ENCODE data around the gene IGSF8. TPM values are rescaled to one million over a fixed set of nuclear protein-coding genes. Genes with fewer than 3 reads are reported as not detected.

IGSF8 gene
- total and polyA plus RNA-seq, 5 donors from 2014 or later = 33.9 to 45.5 (median 41.3) TPM

GRCh38 chr1:160108888-160109662 is 10.7 kb upstream of the IGSF8 start:
- ATAC-seq (ENCODE audit: low read depth in 2 of 2) = no peak
- no peak overlapping the region for H3K4me3 Mint-ChIP-seq
- H3K4me1 ChIP-seq (ENCODE audit: control insufficient read depth, insufficient read depth, low read length, poor library complexity, severe bottlenecking) = no peaks in the 10 kb centered on the region

GRCh38 chr1:160107512-160107911 is 9.1 kb upstream of the IGSF8 start:
- Histone ChIP-seq H3K36me3 (ENCODE audit: control insufficient read depth, insufficient read depth, low read length) (no peaks in the 10 kb centered on the region), H3K27ac (ENCODE audit: insufficient read depth, low read length, poor library complexity, severe bottlenecking) (no peak overlapping the region), H3K27me3 (ENCODE audit: control insufficient read depth, insufficient read depth, low read length) (no peaks in the 10 kb centered on the region), H3K9me3 (ENCODE audit: control insufficient read depth in 2 of 2, low read length in 2 of 2) (no peaks in the 10 kb centered on the region), H3K4me1 (ENCODE audit: control insufficient read depth, insufficient read depth, low read length, poor library complexity, severe bottlenecking) (no peaks in the 10 kb centered on the region), H3K4me3 (ENCODE audit: low read depth, low read length) (no peak overlapping the region)
- H3K27ac Mint-ChIP-seq = peak overlapping the region in 1 of 3 donors; percentile 24
- H3K4me1 Mint-ChIP-seq = no peaks in the 10 kb centered on the region
- no peaks in the 10 kb centered on the region for H3K36me3 Mint-ChIP-seq
- no peak overlapping the region for H3K4me3 Mint-ChIP-seq
- no peak for ATAC-seq (ENCODE audit: low read depth in 2 of 2)
- peaks cover 0 to 2% (median 0%) of the 10 kb centered on the region in 7 donors for H3K9me3 Mint-ChIP-seq
- peaks cover 13% of the 10 kb centered on the region for H3K27me3 Mint-ChIP-seq
- no peak for DNase-seq

More at GRCh38 chr1:160108888-160109662, 10.7 kb upstream of the IGSF8 start:
- H3K27me3 Mint-ChIP-seq = peaks cover 20% of the 10 kb centered on the region
- no peaks in the 10 kb centered on the region for H3K4me1 Mint-ChIP-seq
- Histone ChIP-seq H3K27ac (ENCODE audit: insufficient read depth, low read length, poor library complexity, severe bottlenecking) (no peak overlapping the region), H3K36me3 (ENCODE audit: control insufficient read depth, insufficient read depth, low read length) (no peaks in the 10 kb centered on the region), H3K27me3 (ENCODE audit: control insufficient read depth, insufficient read depth, low read length) (no peaks in the 10 kb centered on the region), H3K4me3 (ENCODE audit: low read depth, low read length) (no peak overlapping the region), H3K9me3 (ENCODE audit: control insufficient read depth in 2 of 2, low read length in 2 of 2) (no peaks in the 10 kb centered on the region)
- H3K36me3 Mint-ChIP-seq = no peaks in the 10 kb centered on the region
- peak in 2 of 3 donors; percentile 28 to 58 for DNase-seq
- H3K27ac Mint-ChIP-seq = peak overlapping the region in 2 of 3 donors; percentile 37 to 62
- H3K9me3 Mint-ChIP-seq = peaks cover 0 to 2% (median 0%) of the 10 kb centered on the region in 7 donors

- DNase-seq (no peak), ATAC-seq (ENCODE audit: low read depth in 2 of 2) (no peak)
- Histone ChIP-seq H3K4me1 (ENCODE audit: control insufficient read depth, insufficient read depth, low read length, poor library complexity, severe bottlenecking) (peaks cover 11% of the 10 kb centered on the region), H3K9me3 (ENCODE audit: control insufficient read depth in 2 of 2, low read length in 2 of 2) (no peaks in the 10 kb centered on the region), H3K4me3 (ENCODE audit: low read depth, low read length) (no peak overlapping the region), H3K27ac (ENCODE audit: insufficient read depth, low read length, poor library complexity, severe bottlenecking) (no peak overlapping the region), H3K36me3 (ENCODE audit: control insufficient read depth, insufficient read depth, low read length) (no peaks in the 10 kb centered on the region), H3K27me3 (ENCODE audit: control insufficient read depth, insufficient read depth, low read length) (no peaks in the 10 kb centered on the region)
- Mint-ChIP-seq H3K36me3 (no peaks in the 10 kb centered on the region), H3K4me1 (peaks cover 3 to 13% (median 10%) of the 10 kb centered on the region in 4 donors), H3K9me3 (no peaks in the 10 kb centered on the region), H3K27me3 (peaks cover 10% of the 10 kb centered on the region), H3K4me3 (no peak overlapping the region), H3K27ac (no peak overlapping the region)
Observed at GRCh38 chr1:160105155-160105554, 6.7 kb upstream of the IGSF8 start.

GRCh38 chr1:160104486-160104885 is 6.1 kb upstream of the IGSF8 start:
- Histone ChIP-seq H3K4me3 (ENCODE audit: low read depth, low read length) (no peak overlapping the region), H3K4me1 (ENCODE audit: control insufficient read depth, insufficient read depth, low read length, poor library complexity, severe bottlenecking) (peaks cover 16% of the 10 kb centered on the region), H3K27me3 (ENCODE audit: control insufficient read depth, insufficient read depth, low read length) (no peaks in the 10 kb centered on the region), H3K27ac (ENCODE audit: insufficient read depth, low read length, poor library complexity, severe bottlenecking) (no peak overlapping the region), H3K36me3 (ENCODE audit: control insufficient read depth, insufficient read depth, low read length) (no peaks in the 10 kb centered on the region), H3K9me3 (ENCODE audit: control insufficient read depth in 2 of 2, low read length in 2 of 2) (no peaks in the 10 kb centered on the region)
- ATAC-seq (ENCODE audit: low read depth in 2 of 2) = no peak
- peak overlapping the region in 1 of 3 donors; percentile 65 for H3K27ac Mint-ChIP-seq
- H3K4me1 Mint-ChIP-seq = peaks cover 6 to 17% (median 13%) of the 10 kb centered on the region in 4 donors
- H3K27me3 Mint-ChIP-seq = peaks cover 10% of the 10 kb centered on the region
- peak overlapping the region in 1 of 4 donors; percentile 56 for H3K4me3 Mint-ChIP-seq
- no peaks in the 10 kb centered on the region for H3K9me3 Mint-ChIP-seq
- no peak for DNase-seq
- H3K36me3 Mint-ChIP-seq = no peaks in the 10 kb centered on the region

GRCh38 chr1:160103658-160104408 is 5.4 kb upstream of the IGSF8 start:
- H3K4me1 Mint-ChIP-seq = peaks cover 7 to 23% (median 18%) of the 10 kb centered on the region in 4 donors

GRCh38 chr1:160101717-160102522 is 3.5 kb upstream of the IGSF8 start:
- Mint-ChIP-seq H3K9me3 (peaks cover 0 to 2% (median 0%) of the 10 kb centered on the region in 7 donors), H3K36me3 (no peaks in the 10 kb centered on the region), H3K27me3 (peaks cover 11% of the 10 kb centered on the region), H3K4me1 (peaks cover 14 to 32% (median 23%) of the 10 kb centered on the region in 4 donors), H3K4me3 (peak overlapping the region in 1 of 4 donors; percentile 30), H3K27ac (peak overlapping the region; percentile 83 to 97 (median 91))
- Histone ChIP-seq H3K4me1 (ENCODE audit: control insufficient read depth, insufficient read depth, low read length, poor library complexity, severe bottlenecking) (peaks cover 35% of the 10 kb centered on the region), H3K36me3 (ENCODE audit: control insufficient read depth, insufficient read depth, low read length) (no peaks in the 10 kb centered on the region), H3K27ac (ENCODE audit: insufficient read depth, low read length, poor library complexity, severe bottlenecking) (peak overlapping the region; percentile 72), H3K4me3 (ENCODE audit: low read depth, low read length) (no peak overlapping the region), H3K27me3 (ENCODE audit: control insufficient read depth, insufficient read depth, low read length) (no peaks in the 10 kb centered on the region), H3K9me3 (ENCODE audit: control insufficient read depth in 2 of 2, low read length in 2 of 2) (no peaks in the 10 kb centered on the region)
- DNase-seq (no peak), ATAC-seq (ENCODE audit: low read depth in 2 of 2) (no peak)

More at GRCh38 chr1:160103658-160104408, 5.4 kb upstream of the IGSF8 start:
- Histone ChIP-seq H3K9me3 (ENCODE audit: control insufficient read depth in 2 of 2, low read length in 2 of 2) (no peaks in the 10 kb centered on the region), H3K36me3 (ENCODE audit: control insufficient read depth, insufficient read depth, low read length) (no peaks in the 10 kb centered on the region), H3K27me3 (ENCODE audit: control insufficient read depth, insufficient read depth, low read length) (no peaks in the 10 kb centered on the region), H3K4me1 (ENCODE audit: control insufficient read depth, insufficient read depth, low read length, poor library complexity, severe bottlenecking) (peaks cover 22% of the 10 kb centered on the region), H3K27ac (ENCODE audit: insufficient read depth, low read length, poor library complexity, severe bottlenecking) (no peak overlapping the region), H3K4me3 (ENCODE audit: low read depth, low read length) (no peak overlapping the region)
- ATAC-seq (ENCODE audit: low read depth in 2 of 2) (no peak), DNase-seq (no peak)
- H3K27me3 Mint-ChIP-seq = peaks cover 10% of the 10 kb centered on the region
- H3K9me3 Mint-ChIP-seq = no peaks in the 10 kb centered on the region
- peak overlapping the region in 2 of 3 donors; percentile 22 to 63 for H3K27ac Mint-ChIP-seq
- H3K4me3 Mint-ChIP-seq = peak overlapping the region in 1 of 4 donors; percentile 39
- no peaks in the 10 kb centered on the region for H3K36me3 Mint-ChIP-seq

- H3K27me3 ChIP-seq (ENCODE audit: control insufficient read depth, insufficient read depth, low read length) = no peaks in the 10 kb centered on the region
- peaks cover 7% of the 10 kb centered on the region for H3K27me3 Mint-ChIP-seq
- DNase-seq (peak; percentile 68 to 75 (median 73)), ATAC-seq (ENCODE audit: low read depth in 2 of 2) (peak in 1 of 2 donors; percentile 8)
- H3K9me3 ChIP-seq (ENCODE audit: control insufficient read depth in 2 of 2, low read length in 2 of 2) = no peaks in the 10 kb centered on the region
- H3K4me1 ChIP-seq (ENCODE audit: control insufficient read depth, insufficient read depth, low read length, poor library complexity, severe bottlenecking) = peaks cover 42% of the 10 kb centered on the region
- H3K4me3 ChIP-seq (ENCODE audit: low read depth, low read length) = no peak overlapping the region
- peak overlapping the region; percentile 84 to 97 (median 91) for H3K27ac Mint-ChIP-seq
- H3K4me3 Mint-ChIP-seq = peak overlapping the region; percentile 30 to 75 (median 62)
- H3K4me1 Mint-ChIP-seq = peaks cover 15 to 40% (median 28%) of the 10 kb centered on the region in 4 donors
- H3K27ac ChIP-seq (ENCODE audit: insufficient read depth, low read length, poor library complexity, severe bottlenecking) = peak overlapping the region; percentile 72
- H3K36me3 ChIP-seq (ENCODE audit: control insufficient read depth, insufficient read depth, low read length) = no peaks in the 10 kb centered on the region
- H3K36me3 Mint-ChIP-seq = no peaks in the 10 kb centered on the region
- peaks cover 0 to 2% (median 0%) of the 10 kb centered on the region in 7 donors for H3K9me3 Mint-ChIP-seq
Observed at GRCh38 chr1:160101037-160101716, 2.8 kb upstream of the IGSF8 start.

Data from CD4-positive, CD25-positive, alpha-beta regulatory T cell (primary cell).